ENCODE measurements around the gene TTN. TPM values are rescaled to one million over a fixed set of nuclear protein-coding genes. Genes with fewer than 3 reads are reported as not detected.

Gene TTN
- total RNA-seq, 1 experiment from 2014 or later, result 0.13 TPM

- no peaks in the 10 kb centered on the region for H3K27me3 ChIP-seq (ENCODE audit: control insufficient read depth, insufficient read depth, low read length)
- in situ Hi-C loops (cut with HindIII; ENCODE audit: low pct_unique_long_range_greater_than_20kb, low sequenced_read_pairs), result no loop called here
- ChIA-PET POLR2A (no interaction called here), CTCF (no interaction called here)
- no peaks in the 10 kb centered on the region for H3K9me3 ChIP-seq (ENCODE audit: control insufficient read depth, insufficient read depth, low read depth, low read length)
- intact Hi-C loops (cut with micrococcal nuclease; ENCODE audit: unreplicated experiment), result no loop called here
- no peak overlapping the region for H3K27ac ChIP-seq (ENCODE audit: low read length)
- peaks cover 34% of the 10 kb centered on the region for H3K36me3 ChIP-seq (ENCODE audit: control insufficient read depth, insufficient read depth, low read length)
- BruUV-seq (replicated peaks), result no TSS peak
- no peak for TF ChIP-seq POLR2AphosphoS5 (IDR thresholded peaks at IDR 0.05; ENCODE audit: low read depth, low read length)
- no peak overlapping the region for H3K4me3 ChIP-seq (ENCODE audit: low read depth in 2 of 2, low read length in 2 of 2)
- ATAC-seq, result no peak
- no peak for DNase-seq (ENCODE audit: low read depth, low spot score)
- H3K4me1 ChIP-seq (ENCODE audit: control insufficient read depth, insufficient read depth, low read length), result no peaks in the 10 kb centered on the region
Measured at GRCh38 chr2:178499640-178500039, 307.6 kb downstream of the TTN start.

GRCh38 chr2:178498137-178498536 is 309.1 kb downstream of the TTN start:
- in situ Hi-C loops (cut with HindIII; ENCODE audit: low pct_unique_long_range_greater_than_20kb, low sequenced_read_pairs), result no loop called here
- TF ChIP-seq CTCF (IDR thresholded peaks at IDR 0.05), result no peak
- no peak for TF ChIP-seq REST (IDR thresholded peaks at IDR 0.05; ENCODE audit: insufficient read depth in 1 of 2, low read depth in 2 of 2, low read length in 1 of 2)
- TF ChIP-seq SIN3A (IDR thresholded peaks at IDR 0.05; ENCODE audit: borderline replicate concordance, insufficient read depth, low read depth, low read length), result no peak
- no peak for TF ChIP-seq TCF7L2 (IDR thresholded peaks at IDR 0.05; ENCODE audit: low read depth, low read length)
- TF ChIP-seq POLR2AphosphoS5 (IDR thresholded peaks at IDR 0.05; ENCODE audit: low read depth, low read length), result no peak
- DNase-seq (ENCODE audit: low read depth, low spot score) (no peak), ATAC-seq (no peak)
- BruUV-seq (replicated peaks), result no TSS peak
- H3K4me1 ChIP-seq (ENCODE audit: control insufficient read depth, insufficient read depth, low read length), result no peaks in the 10 kb centered on the region
- ChIA-PET CTCF (no interaction called here), POLR2A (no interaction called here)
- H3K9me3 ChIP-seq (ENCODE audit: control insufficient read depth, insufficient read depth, low read depth, low read length), result no peaks in the 10 kb centered on the region
- H3K27me3 ChIP-seq (ENCODE audit: control insufficient read depth, insufficient read depth, low read length), result no peaks in the 10 kb centered on the region
- intact Hi-C loops (cut with micrococcal nuclease; ENCODE audit: unreplicated experiment), result no loop called here
- no peak overlapping the region for H3K4me3 ChIP-seq (ENCODE audit: low read depth in 2 of 2, low read length in 2 of 2)
- no peak overlapping the region for H3K27ac ChIP-seq (ENCODE audit: low read length)
- H3K36me3 ChIP-seq (ENCODE audit: control insufficient read depth, insufficient read depth, low read length), result peaks cover 33% of the 10 kb centered on the region

DNA sequence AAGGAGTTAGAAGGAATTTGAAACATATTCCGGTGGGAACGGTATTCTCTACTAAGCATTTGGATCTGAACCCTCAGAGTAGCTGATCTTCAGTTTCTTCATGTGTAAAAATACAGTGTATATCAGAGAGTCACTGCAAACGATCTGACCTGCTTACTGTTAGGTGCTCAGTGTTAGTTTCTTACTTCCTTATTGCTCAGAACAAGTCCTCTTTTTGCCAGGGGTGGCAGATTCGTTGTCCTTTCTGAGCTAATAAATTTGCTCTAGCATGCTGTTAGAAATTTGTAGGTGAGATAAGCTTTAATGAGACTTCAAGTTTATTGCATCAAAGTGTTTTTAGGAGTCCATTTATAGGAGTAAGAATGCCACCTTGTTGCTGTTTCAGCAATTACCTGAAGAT is 311.2 kb downstream of the TTN start:
- Histone ChIP-seq H3K27me3 (ENCODE audit: control insufficient read depth, insufficient read depth, low read length) (no peaks in the 10 kb centered on the region), H3K4me1 (ENCODE audit: control insufficient read depth, insufficient read depth, low read length) (no peaks in the 10 kb centered on the region), H3K4me3 (ENCODE audit: low read depth in 2 of 2, low read length in 2 of 2) (no peak overlapping the region), H3K36me3 (ENCODE audit: control insufficient read depth, insufficient read depth, low read length) (peaks cover 19% of the 10 kb centered on the region), H3K9me3 (ENCODE audit: control insufficient read depth, insufficient read depth, low read depth, low read length) (no peaks in the 10 kb centered on the region), H3K27ac (ENCODE audit: low read length) (no peak overlapping the region)
- TF ChIP-seq SIN3A (IDR thresholded peaks at IDR 0.05; ENCODE audit: borderline replicate concordance, insufficient read depth, low read depth, low read length), result no peak
- TF ChIP-seq POLR2AphosphoS5 (IDR thresholded peaks at IDR 0.05; ENCODE audit: low read depth, low read length), result no peak
- TF ChIP-seq REST (IDR thresholded peaks at IDR 0.05; ENCODE audit: insufficient read depth in 1 of 2, low read depth in 2 of 2, low read length in 1 of 2), result no peak
- TF ChIP-seq TCF7L2 (IDR thresholded peaks at IDR 0.05; ENCODE audit: low read depth, low read length), result no peak
- TF ChIP-seq CTCF (IDR thresholded peaks at IDR 0.05), result no peak
- ChIA-PET POLR2A (no interaction called here), CTCF (no interaction called here)
- ATAC-seq (no peak), DNase-seq (ENCODE audit: low read depth, low spot score) (no peak)
- in situ Hi-C loops (cut with HindIII; ENCODE audit: low pct_unique_long_range_greater_than_20kb, low sequenced_read_pairs), result no loop called here
- BruUV-seq (replicated peaks), result no TSS peak
- intact Hi-C loops (cut with micrococcal nuclease; ENCODE audit: unreplicated experiment), result no loop called here

Data from Panc1 (cell line).